ENCODE measurements around the gene KIF5B.

- no peak for TF ChIP-seq EZH2 (IDR thresholded peaks at IDR 0.05; ENCODE audit: low read depth, low read length, severe bottlenecking)
- no peak for TF ChIP-seq PHF8 (conservative IDR thresholded peaks at IDR 0.05; ENCODE audit: low read depth, low read length)
- TF ChIP-seq POLR2AphosphoS5 (IDR thresholded peaks at IDR 0.05; ENCODE audit: low read depth, low read length): no peak
- no peak for TF ChIP-seq FOSL1 (IDR thresholded peaks at IDR 0.05; ENCODE audit: insufficient read depth, low read depth, low read length)
- no peak for TF ChIP-seq TAF1 (IDR thresholded peaks at IDR 0.05; ENCODE audit: low read depth, low read length)
- TF ChIP-seq GABPA (IDR thresholded peaks at IDR 0.05; ENCODE audit: borderline replicate concordance, insufficient read depth, low read length): no peak
- no peak for TF ChIP-seq CTCF (IDR thresholded peaks at IDR 0.05; ENCODE audit: control extremely low read depth in 1 of 3, insufficient read depth in 1 of 3, low read depth in 1 of 3, low read length in 3 of 3)
- TF ChIP-seq SIN3A (conservative IDR thresholded peaks at IDR 0.05 in 1 of 2, IDR thresholded peaks at IDR 0.05 in 1 of 2; ENCODE audit: low read depth in 1 of 2, low read length in 2 of 2): no peak
- TF ChIP-seq CHD7 (IDR thresholded peaks at IDR 0.05; ENCODE audit: insufficient replicate concordance, low read length): no peak
These were observed 24.3 kb downstream of the KIF5B start for GRCh38 chr10:32031920-32032319.
